Activated CD4-positive, alpha-beta T cell treated with anti-CD3 and anti-CD28 coated beads, Interleukin-2, amount 10 ng/mL, durations not matched to agents 7 days and 5 days (primary cell): Measurements from ENCODE around the gene CAPN15. TPM values are rescaled to one million over a fixed set of nuclear protein-coding genes. Genes with fewer than 3 reads are reported as not detected.

Experiments used
- CTCF ChIA-PET: fragments of 350-600 bp; sonication (Branson Sonifier 250); formaldehyde crosslinking; loops from one replicate; lab custom pipeline; 2021; ENCODE audit warnings: antibody characterized with exemption; lab: Charles Lee
- POLR2A ChIA-PET: fragments of 350-600 bp; sonication (Branson Sonifier 250); formaldehyde crosslinking; loops from one replicate; lab custom pipeline; 2021; ENCODE audit warnings: antibody characterized with exemption; lab: Charles Lee
- DNase-seq: peaks from one replicate; pipeline ENCODE4 v3.0.0-alpha.2; 2020
- H3K27ac Mint-ChIP-seq: one replicate; pipeline ENCODE4 v1.8.0; 2021; ENCODE audit warnings: mild to moderate bottlenecking, moderate library complexity, mixed read lengths
- H3K27me3 Mint-ChIP-seq: one replicate; pipeline ENCODE4 v1.8.0; 2021; ENCODE audit warnings: mixed read lengths
- H3K36me3 Mint-ChIP-seq: one replicate; pipeline ENCODE4 v1.8.0; 2021; ENCODE audit warnings: low read depth, mixed read lengths
- H3K4me1 Mint-ChIP-seq: one replicate; pipeline ENCODE4 v1.8.0; 2021; ENCODE audit warnings: mixed read lengths
- H3K4me3 Mint-ChIP-seq: one replicate; pipeline ENCODE4 v1.8.0; 2021; ENCODE audit warnings: mild to moderate bottlenecking, moderate library complexity, mixed read lengths
- H3K9me3 Mint-ChIP-seq: one replicate; pipeline ENCODE4 v1.8.0; 2021; ENCODE audit warnings: mixed read lengths
- total RNA-seq, 2 experiments: library from RNA; stranded (reverse); gene quantifications; one replicate each; pipeline ENCODE4 v1.2.3, GENCODE V29; 2021

Gene CAPN15
- total RNA-seq, 2 experiments from 2014 or later, result 59.1 to 72.1 TPM

GRCh38 chr16:534856-535445 lies 7.4 kb downstream of the CAPN15 start:
- Mint-ChIP-seq H3K4me1 (peaks cover 4% of the 10 kb centered on the region), H3K9me3 (no peaks in the 10 kb centered on the region), H3K4me3 (no peak overlapping the region), H3K27me3 (no peaks in the 10 kb centered on the region), H3K27ac (no peak overlapping the region), H3K36me3 (no peaks in the 10 kb centered on the region)
- DNase-seq, result no peak
- ChIA-PET CTCF (interaction anchor here (1.1 to 1.4 kb wide), 2 partner anchors 9 to 14 kb away, joined by 3 to 4 read pairs; no protein-coding TSS in a partner anchor), POLR2A (no interaction called here)

- no peaks in the 10 kb centered on the region for H3K9me3 Mint-ChIP-seq
- no peak overlapping the region for H3K4me3 Mint-ChIP-seq
- no peaks in the 10 kb centered on the region for H3K36me3 Mint-ChIP-seq
- DNase-seq, result no peak
- no peaks in the 10 kb centered on the region for H3K27me3 Mint-ChIP-seq
- H3K27ac Mint-ChIP-seq, result no peak overlapping the region
- no peaks in the 10 kb centered on the region for H3K4me1 Mint-ChIP-seq
- POLR2A ChIA-PET, result no interaction called here
- CTCF ChIA-PET, result interaction anchor here (0.7 to 1.4 kb wide), 2 partner anchors 10 to 14 kb away, joined by 3 read pairs; no protein-coding TSS in a partner anchor
These were observed 8.2 kb downstream of the CAPN15 start for GRCh38 chr16:535446-536405.

GRCh38 chr16:536746-537145 lies 9.2 kb downstream of the CAPN15 start:
- DNase-seq, result no peak
- Mint-ChIP-seq H3K4me3 (no peak overlapping the region), H3K4me1 (no peaks in the 10 kb centered on the region), H3K27ac (no peak overlapping the region), H3K36me3 (no peaks in the 10 kb centered on the region), H3K27me3 (no peaks in the 10 kb centered on the region), H3K9me3 (no peaks in the 10 kb centered on the region)
- POLR2A ChIA-PET, result no interaction called here
- CTCF ChIA-PET, result interaction anchor here (0.7 kb wide), 1 partner anchor 13 kb away, joined by 3 read pairs; no protein-coding TSS in a partner anchor

- Mint-ChIP-seq H3K36me3 (peaks cover 6% of the 10 kb centered on the region), H3K4me1 (peaks cover 5% of the 10 kb centered on the region), H3K9me3 (peaks cover 4% of the 10 kb centered on the region), H3K4me3 (no peak overlapping the region), H3K27me3 (no peaks in the 10 kb centered on the region), H3K27ac (no peak overlapping the region)
- DNase-seq, result no peak
- ChIA-PET POLR2A (no interaction called here), CTCF (no interaction called here)
These were observed 10.2 kb downstream of the CAPN15 start for GRCh38 chr16:537415-538335.

- Mint-ChIP-seq H3K4me3 (no peak overlapping the region), H3K36me3 (peaks cover 7% of the 10 kb centered on the region), H3K27me3 (no peaks in the 10 kb centered on the region), H3K27ac (no peak overlapping the region), H3K9me3 (peaks cover 4% of the 10 kb centered on the region), H3K4me1 (peaks cover 5% of the 10 kb centered on the region)
- POLR2A ChIA-PET, result no interaction called here
- DNase-seq, result no peak
- CTCF ChIA-PET, result no interaction called here
These were observed 12.5 kb downstream of the CAPN15 start for GRCh38 chr16:539901-540530.

- DNase-seq, result no peak
- Mint-ChIP-seq H3K9me3 (peaks cover 4% of the 10 kb centered on the region), H3K4me1 (peaks cover 5% of the 10 kb centered on the region), H3K4me3 (no peak overlapping the region), H3K27ac (no peak overlapping the region), H3K36me3 (peaks cover 9% of the 10 kb centered on the region), H3K27me3 (no peaks in the 10 kb centered on the region)
- ChIA-PET CTCF (no interaction called here), POLR2A (no interaction called here)
These were observed 13.3 kb downstream of the CAPN15 start for GRCh38 chr16:540645-541340.

GRCh38 chr16:543301-544164 lies 16.0 kb downstream of the CAPN15 start:
- H3K4me3 Mint-ChIP-seq, result no peak overlapping the region
- H3K27me3 Mint-ChIP-seq, result no peaks in the 10 kb centered on the region
- POLR2A ChIA-PET, result no interaction called here
- DNase-seq, result no peak
- H3K36me3 Mint-ChIP-seq, result peaks cover 9% of the 10 kb centered on the region
- H3K4me1 Mint-ChIP-seq, result peaks cover 5% of the 10 kb centered on the region
- CTCF ChIA-PET, result no interaction called here
- peaks cover 4% of the 10 kb centered on the region for H3K9me3 Mint-ChIP-seq
- H3K27ac Mint-ChIP-seq, result no peak overlapping the region

- H3K36me3 Mint-ChIP-seq, result peaks cover 9% of the 10 kb centered on the region
- H3K27me3 Mint-ChIP-seq, result no peaks in the 10 kb centered on the region
- no peak overlapping the region for H3K4me3 Mint-ChIP-seq
- peaks cover 5% of the 10 kb centered on the region for H3K4me1 Mint-ChIP-seq
- ChIA-PET CTCF (no interaction called here), POLR2A (no interaction called here)
- no peak overlapping the region for H3K27ac Mint-ChIP-seq
- H3K9me3 Mint-ChIP-seq, result peaks cover 4% of the 10 kb centered on the region
- DNase-seq, result no peak
These were observed 17.0 kb downstream of the CAPN15 start for GRCh38 chr16:544517-544916.

- Mint-ChIP-seq H3K4me1 (peaks cover 3% of the 10 kb centered on the region), H3K4me3 (no peak overlapping the region), H3K27ac (no peak overlapping the region), H3K36me3 (peaks cover 7% of the 10 kb centered on the region), H3K9me3 (peaks cover 2% of the 10 kb centered on the region), H3K27me3 (no peaks in the 10 kb centered on the region)
- POLR2A ChIA-PET, result no interaction called here
- DNase-seq, result peak; percentile 27
- CTCF ChIA-PET, result interaction anchor here (0.6 kb wide), 1 partner anchor 14 kb away, joined by 3 read pairs; no protein-coding TSS in a partner anchor
These were observed 19.6 kb downstream of the CAPN15 start for GRCh38 chr16:546909-547770.

- Mint-ChIP-seq H3K27me3 (no peaks in the 10 kb centered on the region), H3K4me3 (no peak overlapping the region), H3K9me3 (no peaks in the 10 kb centered on the region), H3K4me1 (no peaks in the 10 kb centered on the region), H3K36me3 (peaks cover 4% of the 10 kb centered on the region), H3K27ac (no peak overlapping the region)
- ChIA-PET CTCF (interaction anchor here (1.0 kb wide), 1 partner anchor 14 kb away, joined by 4 read pairs; no protein-coding TSS in a partner anchor), POLR2A (no interaction called here)
- no peak for DNase-seq
These were observed 21.1 kb downstream of the CAPN15 start for GRCh38 chr16:548586-548985.
